OCI-LY7 (cell line): ENCODE data around the gene BOLA3. TPM values are rescaled to one million over a fixed set of nuclear protein-coding genes. Genes with fewer than 3 reads are reported as not detected.
"Not testable (repeated sequence)": the region's sequence is repeated elsewhere in the genome, so short reads cannot be mapped to it uniquely, and the experiment has no call there.

ENCODE experiments used
- BruUV-seq: library from RNA; stranded (reverse); fragments of 400-500 nt; replicated peaks from 2 replicates; lab custom pipeline; 2021; lab: Mats Ljungman, UMichigan
- CTCF ChIA-PET: fragments of 300-600 bp; sonication (Branson Sonifier 250); formaldehyde crosslinking; loops from one replicate; lab custom pipeline; 2022; ENCODE audit warnings: antibody characterized with exemption; ENCODE audit not compliant: unreplicated experiment; lab: Charles Lee
- POLR2A ChIA-PET: fragments of 300-600 bp; sonication (Branson Sonifier 250); formaldehyde crosslinking; loops from one replicate; lab custom pipeline; 2022; ENCODE audit warnings: antibody characterized with exemption; lab: Charles Lee
- DNase-seq: peaks from one replicate; pipeline ENCODE4 v3.0.0-alpha.2; 2015; ENCODE audit warnings: low spot score
- H2AFZ ChIP-seq: fragments of 200-600 bp; sonication (generic), shearing (Covaris generic); 2 replicates; pipeline ENCODE4 v1.6.1; 2014; ENCODE audit warnings: mild to moderate bottlenecking, antibody characterized with exemption, low read length, moderate library complexity
- H3K27ac ChIP-seq: fragments of 200-600 bp; sonication (generic); 2 replicates; pipeline ENCODE4 v1.5.1; 2014; ENCODE audit warnings: mixed run types, low read depth, mild to moderate bottlenecking, moderate library complexity, low read length, inconsistent platforms; ENCODE audit not compliant: poor library complexity, severe bottlenecking
- H3K36me3 ChIP-seq: fragments of 200-600 bp; sonication (generic); 2 replicates; pipeline ENCODE4 v1.6.1; 2014; ENCODE audit warnings: mild to moderate bottlenecking, antibody characterized with exemption, low read length, moderate library complexity, mixed read lengths; ENCODE audit not compliant: insufficient read depth
- H3K4me1 ChIP-seq: fragments of 200-600 bp; sonication (generic); 2 replicates; pipeline ENCODE4 v1.5.1; 2014; ENCODE audit warnings: mild to moderate bottlenecking, low read length; ENCODE audit not compliant: insufficient read depth, poor library complexity, severe bottlenecking
- H3K4me2 ChIP-seq: fragments of 200-600 bp; sonication (generic); 2 replicates; pipeline ENCODE4 v1.6.1; 2014; ENCODE audit warnings: mild to moderate bottlenecking, low read length
- H3K4me3 ChIP-seq: fragments of 200-600 bp; sonication (generic); 2 replicates; pipeline ENCODE4 v1.5.1; 2014; ENCODE audit warnings: mild to moderate bottlenecking, low read depth, low read length; ENCODE audit not compliant: poor library complexity, severe bottlenecking
- H3K79me2 ChIP-seq: fragments of 200-600 bp; sonication (generic); 2 replicates; pipeline ENCODE4 v1.6.1; 2016; ENCODE audit warnings: low read depth, mild to moderate bottlenecking, low read length, moderate library complexity, mixed read lengths; ENCODE audit not compliant: insufficient read depth
- H3K9me2 ChIP-seq: fragments of 200-600 bp; sonication (generic); 2 replicates; pipeline ENCODE4 v1.6.1; 2016; ENCODE audit warnings: mild to moderate bottlenecking, low read length, mixed read lengths; ENCODE audit not compliant: insufficient read depth
- H3K9me3 ChIP-seq: fragments of 200-600 bp; sonication (generic); 2 replicates; pipeline ENCODE4 v1.6.1; 2014; ENCODE audit warnings: mild to moderate bottlenecking, mixed run types, low read length, mixed read lengths
- H4K20me1 ChIP-seq: fragments of 200-600 bp; sonication (generic); 2 replicates; pipeline ENCODE4 v1.6.1; 2014; ENCODE audit warnings: mild to moderate bottlenecking, antibody characterized with exemption, low read length, moderate library complexity, mixed read lengths; ENCODE audit not compliant: insufficient read depth
- CTCF ChIP-seq: fragments of 200-600 bp; sonication (generic); conservative IDR thresholded peaks from 2 replicates; pipeline ENCODE4 v1.5.1; 2014; ENCODE audit warnings: mild to moderate bottlenecking, antibody characterized with exemption, low read length, moderate library complexity, mixed read lengths
- EZH2phosphoT487 ChIP-seq: fragments of 200-600 bp; sonication (generic); IDR thresholded peaks from 2 replicates; pipeline ENCODE4 v1.6.1; 2018; ENCODE audit warnings: low read depth, borderline replicate concordance, mild to moderate bottlenecking, mixed run types, antibody characterized with exemption, low read length, moderate library complexity, mixed read lengths
- intact Hi-C: fragments of 100-400 bp; cut with micrococcal nuclease; formaldehyde crosslinking; loops from one replicate; pipeline ENCODE4 v1.10.0; 2022; ENCODE audit not compliant: unreplicated experiment
- total RNA-seq, 2 experiments: library from RNA; depleted of rRNA in 1 of 2; stranded (reverse); fragments of >200 nt in 1 of 2; shearing (Covaris generic) in 1 of 2; gene quantifications; 2 replicates each; pipeline ENCODE4 v1.2.3, GENCODE V29; 2014 to 2022

BOLA3 gene
- total RNA-seq, 2 experiments from 2014 or later, result 33.6 to 53.3 TPM

- intact Hi-C loops, result no loop called here
- H3K9me3 ChIP-seq, result no peaks in the 10 kb centered on the region
- no peak overlapping the region for H3K4me2 ChIP-seq
- no peaks in the 10 kb centered on the region for H3K79me2 ChIP-seq
- H3K36me3 ChIP-seq, result peaks cover 81% of the 10 kb centered on the region
- no peak for DNase-seq
- no peaks in the 10 kb centered on the region for H4K20me1 ChIP-seq
- H2AFZ ChIP-seq, result no peak overlapping the region
- ChIA-PET POLR2A (no interaction called here), CTCF (no interaction called here)
- H3K4me3 ChIP-seq, result no peak overlapping the region
- no TSS peak for BruUV-seq
- TF ChIP-seq EZH2phosphoT487 (no peak), CTCF (no peak)
- H3K27ac ChIP-seq, result no peak overlapping the region
- no peaks in the 10 kb centered on the region for H3K9me2 ChIP-seq
- H3K4me1 ChIP-seq, result no peaks in the 10 kb centered on the region
Observed at GRCh38 chr2:74091391-74091790, 56.3 kb downstream of the BOLA3 start.

- no TSS peak for BruUV-seq
- Histone ChIP-seq H3K27ac (no peak overlapping the region), H3K4me2 (no peak overlapping the region), H3K9me2 (no peaks in the 10 kb centered on the region), H3K36me3 (peaks cover 70% of the 10 kb centered on the region), H2AFZ (no peak overlapping the region), H3K4me3 (no peak overlapping the region), H3K9me3 (no peaks in the 10 kb centered on the region), H4K20me1 (no peaks in the 10 kb centered on the region), H3K79me2 (no peaks in the 10 kb centered on the region), H3K4me1 (no peaks in the 10 kb centered on the region)
- CTCF ChIA-PET, result no interaction called here
- no peak for DNase-seq
- intact Hi-C loops, result no loop called here
- TF ChIP-seq CTCF (no peak), EZH2phosphoT487 (no peak)
- POLR2A ChIA-PET, result no interaction called here
Observed at GRCh38 chr2:74089816-74090745, 57.6 kb downstream of the BOLA3 start.

- BruUV-seq, H3K4me1 ChIP-seq, H3K4me2 ChIP-seq, intact Hi-C loops, DNase-seq, H3K79me2 ChIP-seq, H4K20me1 ChIP-seq, H2AFZ ChIP-seq, H3K9me3 ChIP-seq, H3K9me2 ChIP-seq, H3K27ac ChIP-seq, CTCF ChIA-PET, H3K4me3 ChIP-seq: not testable (repeated sequence)
- peaks cover 73% of the 10 kb centered on the region for H3K36me3 ChIP-seq
- POLR2A ChIA-PET, result interaction anchor here (0.6 to 0.7 kb wide), 2 partner anchors 113 to 154 kb away, joined by 3 read pairs; no protein-coding TSS in a partner anchor
Observed at GRCh38 chr2:74088676-74089075, 59.0 kb downstream of the BOLA3 start.
